GM10248 (cell line): ENCODE results near the gene PLIN4.

Source experiments
- CTCF ChIA-PET: fragments of 300-600 bp; sonication (Branson Sonifier 250); formaldehyde crosslinking; extraction: SDS; loops from one replicate; lab custom pipeline; 2021; ENCODE audit warnings: antibody characterized with exemption; lab: Yijun Ruan, JAX
- POLR2A ChIA-PET: fragments of 350-650 bp; sonication (Branson Sonifier 250); formaldehyde crosslinking; extraction: SDS; loops from one replicate; lab custom pipeline; 2020; ENCODE audit warnings: antibody characterized with exemption; lab: Yijun Ruan, JAX
- DNase-seq: peaks from one replicate; pipeline ENCODE4 v3.0.0; 2012; ENCODE audit errors: extremely low spot score
- TF ChIP-seq, protein P1 (sequence below): IDR thresholded peaks from 2 replicates; pipeline ENCODE4 v1.5.1; 2012; ENCODE audit warnings: mild to moderate bottlenecking, low read depth; ENCODE audit errors: extremely low read depth, missing control alignments, control extremely low read depth

The PLIN4 gene

DNA sequence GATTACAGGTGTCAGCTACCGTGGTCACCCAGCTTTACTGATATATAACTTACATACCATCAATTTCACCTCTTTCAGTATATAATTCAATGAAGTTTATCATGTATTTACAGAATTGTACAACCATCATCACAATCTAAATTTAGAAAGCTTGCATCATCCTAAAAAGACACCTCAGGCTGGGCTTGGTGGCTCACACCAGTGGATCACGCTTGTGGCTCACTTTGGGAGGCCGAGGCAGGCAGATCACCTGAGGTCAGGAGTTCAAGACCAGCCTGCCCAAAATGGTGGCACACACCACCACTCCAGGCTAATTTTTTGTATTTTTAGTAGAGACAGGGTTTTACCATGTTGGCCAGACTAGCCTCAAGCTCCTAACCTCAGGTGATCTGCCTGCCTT is 50.5 kb downstream of the PLIN4 start:
- ChIA-PET POLR2A (no interaction called here), CTCF (no interaction called here)

DNA sequence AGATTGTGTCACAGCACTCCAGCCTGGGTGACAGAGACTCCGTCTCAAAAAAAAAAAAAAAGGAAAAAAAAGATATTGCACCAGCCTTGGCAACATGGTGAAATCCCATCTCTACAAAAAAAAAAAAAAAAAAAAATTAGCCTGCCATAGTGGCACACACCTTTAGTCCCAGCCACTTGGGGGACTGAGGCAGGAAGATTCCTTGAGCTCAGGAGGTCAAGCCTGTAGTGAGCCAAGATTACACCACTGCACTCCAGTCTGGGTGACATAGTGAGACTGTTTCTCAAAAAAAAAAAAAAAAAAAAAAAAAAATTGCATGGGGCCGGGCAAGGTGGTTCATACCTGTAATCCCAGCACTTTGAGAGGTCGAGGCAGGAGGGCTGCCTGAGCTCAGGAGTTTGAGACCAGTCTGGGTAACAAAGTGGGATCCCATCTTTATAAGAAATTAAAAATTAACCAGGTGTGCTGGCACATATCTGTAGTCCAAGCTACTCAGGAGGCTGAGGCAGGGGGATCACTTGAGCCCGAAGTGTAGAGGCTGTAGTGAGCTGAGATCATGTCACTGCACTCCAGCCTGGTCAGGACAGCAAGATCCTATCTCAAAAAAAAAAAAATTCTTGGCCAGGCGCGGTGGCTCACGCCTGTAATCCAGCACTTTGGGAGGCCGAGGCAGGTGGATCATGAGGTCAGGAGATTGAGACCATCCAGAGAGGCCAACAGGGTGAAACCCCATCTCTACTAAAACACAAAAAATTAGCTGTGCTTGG is 53.3 kb downstream of the PLIN4 start:
- ChIA-PET POLR2A (no interaction called here), CTCF (interaction anchor here (0.8 to 1.2 kb wide), 2 partner anchors 10 to 60 kb away, joined by 3 read pairs; no protein-coding TSS in a partner anchor)
- DNase-seq: no peak
- TF ChIP-seq, protein P1, sequence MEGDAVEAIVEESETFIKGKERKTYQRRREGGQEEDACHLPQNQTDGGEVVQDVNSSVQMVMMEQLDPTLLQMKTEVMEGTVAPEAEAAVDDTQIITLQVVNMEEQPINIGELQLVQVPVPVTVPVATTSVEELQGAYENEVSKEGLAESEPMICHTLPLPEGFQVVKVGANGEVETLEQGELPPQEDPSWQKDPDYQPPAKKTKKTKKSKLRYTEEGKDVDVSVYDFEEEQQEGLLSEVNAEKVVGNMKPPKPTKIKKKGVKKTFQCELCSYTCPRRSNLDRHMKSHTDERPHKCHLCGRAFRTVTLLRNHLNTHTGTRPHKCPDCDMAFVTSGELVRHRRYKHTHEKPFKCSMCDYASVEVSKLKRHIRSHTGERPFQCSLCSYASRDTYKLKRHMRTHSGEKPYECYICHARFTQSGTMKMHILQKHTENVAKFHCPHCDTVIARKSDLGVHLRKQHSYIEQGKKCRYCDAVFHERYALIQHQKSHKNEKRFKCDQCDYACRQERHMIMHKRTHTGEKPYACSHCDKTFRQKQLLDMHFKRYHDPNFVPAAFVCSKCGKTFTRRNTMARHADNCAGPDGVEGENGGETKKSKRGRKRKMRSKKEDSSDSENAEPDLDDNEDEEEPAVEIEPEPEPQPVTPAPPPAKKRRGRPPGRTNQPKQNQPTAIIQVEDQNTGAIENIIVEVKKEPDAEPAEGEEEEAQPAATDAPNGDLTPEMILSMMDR: no peak

More for the DNA sequence above, 50.5 kb downstream of the PLIN4 start:
- TF ChIP-seq, protein P1: no peak
- no peak for DNase-seq

DNA sequence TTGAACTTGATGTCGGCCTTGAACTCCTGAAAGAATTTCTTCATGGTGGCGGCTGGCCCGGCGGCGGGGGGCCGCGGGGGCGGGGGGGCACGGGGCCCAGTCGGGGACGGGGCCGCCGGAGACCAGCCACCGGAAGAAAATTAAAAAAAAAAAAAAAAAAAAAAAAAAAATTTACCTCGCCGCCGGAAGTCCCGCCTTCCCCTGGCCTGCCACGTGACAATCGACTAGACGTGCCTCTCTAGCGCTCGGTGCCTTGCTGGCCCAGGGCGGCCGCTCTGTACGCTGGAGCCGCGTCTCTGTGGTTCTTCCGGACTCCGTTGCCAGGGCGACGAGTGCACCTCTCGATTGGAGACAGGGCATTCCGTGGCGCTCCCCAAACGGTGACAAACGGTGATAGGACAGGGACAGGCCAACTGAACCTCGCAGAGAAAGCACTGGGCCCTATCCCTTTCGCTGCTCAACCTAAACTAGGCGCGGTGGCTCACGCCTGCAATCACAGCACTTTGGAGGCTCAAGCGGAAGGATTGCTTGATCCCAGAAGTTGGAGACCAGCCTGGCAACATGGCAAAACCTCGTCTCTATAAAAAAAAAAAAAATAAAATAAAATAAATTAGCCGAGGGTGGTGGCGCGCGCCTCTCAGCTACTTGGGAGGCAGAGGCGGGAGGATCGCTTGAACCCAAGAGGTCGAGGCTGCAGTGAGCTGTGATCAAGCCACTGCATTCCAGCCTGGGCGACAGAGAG is 60.5 kb downstream of the PLIN4 start, which contains the start of gene UBXN6:
Gene UBXN6, minus strand, starts transcription at position 141 of the 742 bp plus-strand sequence. Its CDS starts 97 bp downstream, at position 44.
- POLR2A ChIA-PET: interaction anchor here (1.1 to 1.4 kb wide), 2 partner anchors 14 to 76 kb away, joined by 3 to 4 read pairs; no protein-coding TSS in a partner anchor
- peak; percentile 99 for DNase-seq
- CTCF ChIA-PET: interaction anchor here (1.5 kb wide), 1 partner anchor 67 kb away, joined by 3 read pairs; no protein-coding TSS in a partner anchor
- TF ChIP-seq, protein P1: no peak

DNA sequence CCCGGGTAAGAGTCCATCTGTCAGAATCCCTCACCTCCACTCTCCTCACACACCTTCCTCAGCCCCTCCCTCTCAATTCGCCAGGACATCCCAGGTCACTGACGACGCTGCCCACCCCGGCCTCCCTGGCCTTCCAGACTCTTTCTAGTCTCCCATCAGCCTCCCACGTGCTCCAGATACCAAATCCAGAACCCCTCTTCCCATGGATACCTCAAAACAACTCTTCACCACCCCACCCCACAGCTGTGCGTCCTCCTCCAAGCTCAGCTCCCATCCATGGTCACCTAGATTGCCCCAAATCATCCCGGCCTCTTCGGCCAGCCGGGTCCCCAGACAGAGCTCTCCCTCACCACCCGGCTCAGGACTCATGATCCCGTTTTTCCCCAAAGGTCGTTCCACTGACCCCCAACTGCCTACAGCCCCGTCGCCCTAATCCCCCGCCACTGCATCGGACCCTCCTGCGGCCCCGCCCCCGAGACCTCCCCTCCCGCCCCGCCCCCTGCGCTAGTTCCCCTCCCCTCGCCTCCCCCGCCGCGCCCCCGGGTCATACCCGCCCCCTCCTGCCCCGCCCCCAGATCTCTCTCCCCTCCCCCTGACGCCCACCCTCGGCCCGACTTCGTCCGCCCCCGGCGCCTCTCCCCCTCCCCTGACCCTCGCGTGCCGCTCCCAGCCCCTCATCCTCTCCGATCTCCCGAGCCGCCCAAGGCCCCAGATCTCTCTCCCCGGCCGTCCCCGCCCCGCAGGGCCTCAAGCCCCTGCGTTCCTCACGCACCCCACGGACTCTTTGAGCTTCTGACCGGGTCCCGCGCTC is 61.2 kb downstream of the PLIN4 start:
- ChIA-PET POLR2A (interaction anchor here (0.6 to 1.4 kb wide), 3 partner anchors 14 to 1226 kb away, joined by 3 to 4 read pairs (median 3); no protein-coding TSS in a partner anchor), CTCF (interaction anchor here (1.2 to 1.5 kb wide), 2 partner anchors 57 to 68 kb away, joined by 3 to 5 read pairs; partner anchors contain the start of gene SH3GL1)
- DNase-seq: peak; percentile 82
- TF ChIP-seq, protein P1: no peak

DNA sequence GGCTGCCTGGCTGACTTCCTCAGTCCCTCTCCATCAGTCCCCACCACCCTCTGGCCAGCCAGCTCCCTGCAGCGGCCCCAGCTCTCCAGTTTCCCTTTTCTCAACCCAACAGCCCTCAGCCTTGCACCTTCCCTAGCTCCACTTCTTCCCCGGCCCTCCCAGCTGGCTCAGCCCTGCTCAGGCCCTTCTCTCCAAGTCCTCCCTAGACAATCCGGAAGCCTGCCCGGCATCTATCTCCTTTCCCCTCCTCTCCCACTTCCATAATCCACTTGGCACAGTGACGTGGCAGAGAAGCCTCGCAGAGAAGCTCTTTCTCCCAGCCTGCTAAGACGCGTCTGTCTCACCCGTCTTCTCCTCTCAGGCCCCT is 61.8 kb downstream of the PLIN4 start:
- DNase-seq: no peak

More for the DNA sequence above, 61.8 kb downstream of the PLIN4 start:
- CTCF ChIA-PET: interaction anchor here (1.2 kb wide), 1 partner anchor 56 kb away, joined by 5 read pairs; the partner anchor contains the start of gene SH3GL1
- TF ChIP-seq, protein P1: no peak
- POLR2A ChIA-PET: interaction anchor here (0.5 to 1.4 kb wide), 4 partner anchors 15 to 1227 kb away, joined by 3 to 4 read pairs (median 3); no protein-coding TSS in a partner anchor
